Cardiac fibroblast (primary cell): Measurements from ENCODE around the gene PDIK1L.

Experiments used
- DNase-seq, 2 donors: peaks; one replicate each; pipeline versions ENCODE4 v3.0.0 to v3.0.0-alpha.2; 2010; ENCODE audit warnings: low read depth in 2 of 2
- H3K4me3 ChIP-seq, 2 donors: replicated peaks in 1 of 2; 1 replicate in 1 of 2; 2 replicates in 1 of 2; pipeline ENCODE4 v1.5.1; 2011; ENCODE audit warnings: low read depth in 2 of 2, low read length in 2 of 2, mild to moderate bottlenecking in 2 of 2, moderate library complexity in 1 of 2
- TF ChIP-seq, protein P1 (sequence below): IDR thresholded peaks from one replicate; pipeline ENCODE4 v1.5.1; 2011; ENCODE audit warnings: low read depth, mild to moderate bottlenecking, low read length, inconsistent platforms

Gene PDIK1L

DNA sequence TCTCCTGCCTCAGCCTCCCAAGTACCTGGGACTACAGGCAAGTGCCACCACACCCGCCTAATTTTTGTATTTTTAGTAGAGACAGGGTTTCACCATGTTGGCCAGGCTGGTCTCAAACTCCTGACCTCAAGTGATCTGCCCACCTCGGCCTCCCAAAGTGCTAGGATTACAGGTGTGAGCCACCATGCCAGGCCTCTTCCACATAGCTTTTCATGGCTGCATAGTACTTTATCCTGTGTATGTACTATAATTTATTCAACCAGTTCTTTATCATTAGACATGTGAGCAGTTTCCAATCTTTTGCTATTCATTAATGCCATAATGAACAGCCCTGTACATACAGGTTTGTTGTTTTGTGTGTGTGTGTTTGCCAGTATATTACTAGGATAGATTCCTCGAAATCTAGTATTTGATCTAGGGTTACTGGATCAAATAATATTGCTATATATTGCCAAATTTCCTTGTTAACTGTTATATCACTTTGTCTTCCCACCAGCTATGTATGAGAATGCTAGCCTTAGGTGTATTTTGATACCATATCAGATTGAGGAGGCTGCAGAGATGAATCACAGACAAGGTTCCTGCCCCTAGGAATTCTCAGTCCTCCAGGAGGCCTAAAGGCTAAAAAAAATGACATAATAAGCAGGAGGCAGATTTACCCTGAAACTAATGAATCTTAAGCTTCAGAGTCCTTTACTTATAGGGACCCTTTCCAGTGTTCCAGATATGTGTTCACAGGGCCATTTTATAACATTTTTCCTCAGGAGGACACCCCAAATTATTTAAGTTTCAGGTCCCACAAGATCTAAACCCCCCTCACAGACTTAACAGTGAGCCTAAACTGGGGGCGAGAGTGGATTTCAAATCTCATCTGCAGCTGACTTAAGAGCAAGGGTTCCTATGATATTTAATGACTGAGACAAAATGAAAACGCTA, 2.1 kb upstream of the PDIK1L start:
- DNase-seq = no peak
- TF ChIP-seq, protein P1, sequence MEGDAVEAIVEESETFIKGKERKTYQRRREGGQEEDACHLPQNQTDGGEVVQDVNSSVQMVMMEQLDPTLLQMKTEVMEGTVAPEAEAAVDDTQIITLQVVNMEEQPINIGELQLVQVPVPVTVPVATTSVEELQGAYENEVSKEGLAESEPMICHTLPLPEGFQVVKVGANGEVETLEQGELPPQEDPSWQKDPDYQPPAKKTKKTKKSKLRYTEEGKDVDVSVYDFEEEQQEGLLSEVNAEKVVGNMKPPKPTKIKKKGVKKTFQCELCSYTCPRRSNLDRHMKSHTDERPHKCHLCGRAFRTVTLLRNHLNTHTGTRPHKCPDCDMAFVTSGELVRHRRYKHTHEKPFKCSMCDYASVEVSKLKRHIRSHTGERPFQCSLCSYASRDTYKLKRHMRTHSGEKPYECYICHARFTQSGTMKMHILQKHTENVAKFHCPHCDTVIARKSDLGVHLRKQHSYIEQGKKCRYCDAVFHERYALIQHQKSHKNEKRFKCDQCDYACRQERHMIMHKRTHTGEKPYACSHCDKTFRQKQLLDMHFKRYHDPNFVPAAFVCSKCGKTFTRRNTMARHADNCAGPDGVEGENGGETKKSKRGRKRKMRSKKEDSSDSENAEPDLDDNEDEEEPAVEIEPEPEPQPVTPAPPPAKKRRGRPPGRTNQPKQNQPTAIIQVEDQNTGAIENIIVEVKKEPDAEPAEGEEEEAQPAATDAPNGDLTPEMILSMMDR = no peak
- H3K4me3 ChIP-seq = no peak overlapping the region

DNA sequence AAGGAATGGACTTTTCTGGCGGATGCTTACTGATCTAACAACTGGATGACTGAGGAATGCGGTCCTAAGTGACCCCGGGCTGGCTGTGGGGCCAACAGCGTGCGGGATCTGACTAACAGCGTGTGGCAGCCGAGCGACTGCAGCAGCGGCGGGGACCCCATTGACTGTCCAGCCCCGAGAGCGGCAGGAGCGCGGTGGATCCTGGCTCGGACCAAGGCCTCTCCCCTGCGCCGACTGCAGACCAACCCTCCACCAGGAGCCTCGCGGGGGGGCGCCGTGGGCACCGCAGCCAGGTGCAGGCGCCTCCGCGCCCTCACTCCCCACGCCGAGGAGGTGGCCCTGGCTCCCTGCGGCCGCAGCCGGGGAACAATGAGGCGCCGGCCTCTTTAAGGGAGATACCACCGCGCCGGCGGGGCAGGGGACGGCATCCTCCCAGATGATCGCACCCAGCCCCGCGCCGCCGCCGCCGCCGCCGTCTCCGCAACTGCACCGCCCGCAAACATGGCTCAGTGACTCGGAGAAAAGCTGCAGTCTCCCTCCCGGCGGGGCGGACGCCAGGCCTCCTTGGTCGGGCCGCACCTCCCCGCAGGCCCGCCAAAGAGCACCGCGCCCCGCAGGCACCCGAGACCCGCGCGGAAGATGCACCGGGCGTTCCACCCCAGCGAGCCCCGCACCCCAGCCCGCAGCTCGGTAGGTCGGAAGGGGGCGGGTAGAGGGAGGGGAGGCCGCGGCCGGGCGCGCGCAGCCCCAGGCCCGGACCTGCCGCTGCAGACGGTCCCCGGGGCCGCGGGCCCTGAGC, 694 bp upstream of the PDIK1L start:
- DNase-seq = peak; percentile 68 to 74
- TF ChIP-seq, protein P1 = no peak
- peak overlapping the region; percentile 70 to 77 for H3K4me3 ChIP-seq

DNA sequence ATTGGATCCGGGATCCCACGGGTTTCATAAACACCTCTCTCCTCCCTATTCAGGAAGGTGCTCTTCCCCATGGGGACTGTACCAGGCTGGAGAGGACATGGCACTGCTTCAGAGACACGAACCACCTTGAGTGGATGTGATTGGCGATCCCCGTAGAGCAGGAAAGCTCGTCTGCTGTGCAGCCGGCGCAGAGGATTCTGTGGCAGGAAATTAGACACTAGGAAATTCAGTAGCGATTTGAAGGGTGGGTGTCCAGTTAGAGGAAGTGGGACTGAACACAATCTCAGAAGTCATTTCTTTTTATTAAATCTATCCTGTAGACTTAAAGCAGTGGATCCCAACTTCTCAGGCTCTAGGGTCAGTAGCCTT, 767 bp downstream of the PDIK1L start:
- TF ChIP-seq, protein P1 = no peak
- H3K4me3 ChIP-seq = peak overlapping the region; percentile 77 to 100
- DNase-seq = no peak

DNA sequence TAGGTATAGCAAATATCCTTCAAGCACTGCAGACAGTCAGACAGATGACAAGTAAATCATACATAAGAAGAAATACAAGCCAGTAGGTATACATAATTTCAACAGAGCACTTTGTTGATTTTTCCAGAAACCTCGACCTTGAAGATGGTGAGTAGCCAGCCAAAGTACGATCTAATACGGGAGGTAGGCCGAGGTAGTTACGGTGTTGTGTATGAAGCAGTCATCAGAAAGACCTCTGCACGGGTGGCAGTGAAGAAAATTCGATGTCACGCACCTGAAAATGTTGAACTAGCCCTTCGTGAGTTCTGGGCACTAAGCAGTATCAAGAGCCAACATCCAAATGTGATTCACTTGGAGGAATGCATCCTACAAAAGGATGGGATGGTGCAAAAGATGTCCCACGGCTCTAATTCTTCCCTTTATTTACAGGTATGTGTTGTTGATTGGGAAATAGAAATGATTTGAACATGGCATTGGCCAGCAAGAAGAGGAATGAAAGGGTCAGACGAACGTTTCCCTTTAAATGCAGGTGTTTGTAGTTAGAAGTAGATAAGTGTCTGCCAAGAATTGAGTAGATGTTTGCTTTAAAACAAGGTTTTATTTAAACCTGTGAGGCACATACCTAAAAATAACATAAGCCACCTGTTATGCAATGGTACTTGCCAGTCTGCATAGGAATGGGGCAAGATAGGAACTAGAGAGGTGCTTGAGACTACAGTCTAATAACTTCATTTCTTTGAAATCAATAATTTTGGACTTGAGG, 2.7 kb downstream of the PDIK1L start:
- H3K4me3 ChIP-seq = no peak overlapping the region
- no peak for DNase-seq
- TF ChIP-seq, protein P1 = no peak

DNA sequence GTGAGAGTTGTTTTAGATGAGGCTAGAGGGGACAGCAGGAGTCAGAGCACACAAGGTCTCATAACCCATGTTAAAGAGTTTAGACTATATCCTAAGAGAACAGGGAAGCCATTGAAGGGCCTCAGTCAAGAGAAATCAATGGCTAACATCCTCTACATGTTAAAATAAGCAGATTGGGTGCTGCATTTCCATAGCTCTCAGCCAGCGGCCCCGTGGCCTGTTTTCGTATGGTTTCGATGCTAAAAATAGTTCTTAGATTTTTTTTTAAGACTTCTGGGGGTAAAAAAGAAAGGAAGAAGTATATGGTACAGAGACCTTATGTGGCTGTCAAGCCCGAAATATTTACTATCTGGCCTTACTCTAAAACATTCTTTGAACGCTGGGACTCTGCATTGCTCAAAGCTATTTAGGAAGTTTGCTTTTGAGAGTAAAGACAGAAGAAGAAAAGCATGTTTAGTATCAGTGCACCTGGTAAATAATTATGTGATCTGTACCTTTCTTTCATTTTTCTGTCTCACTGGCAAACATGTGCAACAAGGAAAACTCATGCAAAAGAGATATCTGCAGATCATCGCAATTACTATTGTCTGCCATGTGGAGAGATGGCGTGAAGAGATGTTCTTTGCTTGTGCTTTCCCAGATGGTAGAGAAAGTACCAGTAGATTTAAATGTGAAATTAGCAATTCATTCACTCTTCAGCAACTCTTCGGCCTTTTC, 8.4 kb downstream of the PDIK1L start:
- H3K4me3 ChIP-seq = no peak overlapping the region
- TF ChIP-seq, protein P1 = no peak
- DNase-seq = no peak
